Parathyroid adenoma (tissue), 2 donors: ENCODE measurements around the gene FOXA3.
"Not testable (repeated sequence)": the region's sequence is repeated elsewhere in the genome, so short reads cannot be mapped to it uniquely, and the experiment has no call there.

ENCODE experiments used
- H2AFZ ChIP-seq: fragments of 300-600 bp; sonication (generic); one replicate; pipeline ENCODE4 v1.7.0; 2017; ENCODE audit warnings: antibody characterized with exemption, mild to moderate bottlenecking
- H3K27ac ChIP-seq: fragments of 300-600 bp; sonication (generic); one replicate; pipeline ENCODE4 v1.7.0; 2017
- H3K27me3 ChIP-seq: fragments of 300-600 bp; sonication (generic); one replicate; pipeline ENCODE4 v1.7.0; 2017; ENCODE audit warnings: low read length; ENCODE audit not compliant: control insufficient read depth, insufficient read depth
- H3K36me3 ChIP-seq: fragments of 300-600 bp; sonication (generic); one replicate; pipeline ENCODE4 v1.7.0; 2017; ENCODE audit warnings: low read length; ENCODE audit not compliant: control insufficient read depth, insufficient read depth
- H3K4me1 ChIP-seq: fragments of 300-600 bp; sonication (generic); one replicate; pipeline ENCODE4 v1.7.0; 2017; ENCODE audit warnings: control low read depth
- H3K4me2 ChIP-seq: fragments of 300-600 bp; sonication (generic); one replicate; pipeline ENCODE4 v1.7.0; 2017; ENCODE audit warnings: low read length
- H3K4me3 ChIP-seq: fragments of 300-600 bp; sonication (generic); one replicate; pipeline ENCODE4 v1.7.0; 2017; ENCODE audit warnings: low read depth, low read length
- H3K79me2 ChIP-seq: fragments of 300-600 bp; sonication (generic); one replicate; pipeline ENCODE4 v1.7.0; 2017; ENCODE audit warnings: control low read depth
- H3K9ac ChIP-seq: fragments of 300-600 bp; sonication (generic); one replicate; pipeline ENCODE4 v1.7.0; 2017; ENCODE audit warnings: mild to moderate bottlenecking
- H3K9me3 ChIP-seq: fragments of 300-600 bp; sonication (generic); one replicate; pipeline ENCODE4 v1.7.0; 2017; ENCODE audit warnings: low read length; ENCODE audit not compliant: control insufficient read depth
- CTCF ChIP-seq: fragments of 300-600 bp; sonication (generic); IDR thresholded peaks from one replicate; pipeline ENCODE4 v1.7.0; 2017; ENCODE audit warnings: antibody characterized with exemption, mild to moderate bottlenecking
- donor health status: primary hyperparathyroidism.

The FOXA3 gene

GRCh38 chr19:45887200-45887710, 23.1 kb downstream of the FOXA3 start:
- H3K9me3 ChIP-seq, result no peaks in the 10 kb centered on the region
- H3K9ac ChIP-seq, result peak overlapping the region; percentile 82
- H3K36me3 ChIP-seq, result no peaks in the 10 kb centered on the region
- H3K4me3 ChIP-seq, result peak overlapping the region; percentile 66
- no peaks in the 10 kb centered on the region for H3K27me3 ChIP-seq
- peak overlapping the region; percentile 94 for H2AFZ ChIP-seq
- TF ChIP-seq CTCF, result no peak
- H3K4me1 ChIP-seq, result peaks cover 9% of the 10 kb centered on the region
- H3K4me2 ChIP-seq, result peak overlapping the region; percentile 99
- peak overlapping the region; percentile 93 for H3K27ac ChIP-seq
- peaks cover 2% of the 10 kb centered on the region for H3K79me2 ChIP-seq

GRCh38 chr19:45889210-45889885, 25.2 kb downstream of the FOXA3 start:
- Histone ChIP-seq H3K4me3 (no peak overlapping the region), H3K9ac (no peak overlapping the region), H3K4me2 (no peak overlapping the region), H3K27ac (no peak overlapping the region), H3K36me3 (no peaks in the 10 kb centered on the region), H3K4me1 (no peaks in the 10 kb centered on the region), H2AFZ (no peak overlapping the region), H3K27me3 (no peaks in the 10 kb centered on the region), H3K79me2 (no peaks in the 10 kb centered on the region), H3K9me3 (no peaks in the 10 kb centered on the region)
- no peak for TF ChIP-seq CTCF

GRCh38 chr19:45890877-45891276, 26.8 kb downstream of the FOXA3 start:
- no peaks in the 10 kb centered on the region for H3K9me3 ChIP-seq
- no peak overlapping the region for H2AFZ ChIP-seq
- no peak overlapping the region for H3K4me3 ChIP-seq
- H3K9ac ChIP-seq, result no peak overlapping the region
- no peak overlapping the region for H3K27ac ChIP-seq
- H3K4me2 ChIP-seq, result no peak overlapping the region
- H3K79me2 ChIP-seq, result no peaks in the 10 kb centered on the region
- H3K27me3 ChIP-seq, result no peaks in the 10 kb centered on the region
- H3K36me3 ChIP-seq, result no peaks in the 10 kb centered on the region
- no peak for TF ChIP-seq CTCF
- no peaks in the 10 kb centered on the region for H3K4me1 ChIP-seq

- no peak for TF ChIP-seq CTCF
- H3K9ac ChIP-seq, result no peak overlapping the region
- H3K4me2 ChIP-seq, result no peak overlapping the region
- no peak overlapping the region for H3K27ac ChIP-seq
- H3K27me3 ChIP-seq, result no peaks in the 10 kb centered on the region
- no peaks in the 10 kb centered on the region for H3K36me3 ChIP-seq
- H3K4me1 ChIP-seq, result peaks cover 2% of the 10 kb centered on the region
- no peaks in the 10 kb centered on the region for H3K79me2 ChIP-seq
- no peak overlapping the region for H2AFZ ChIP-seq
- no peak overlapping the region for H3K4me3 ChIP-seq
- no peaks in the 10 kb centered on the region for H3K9me3 ChIP-seq
These were observed 31.4 kb downstream of the FOXA3 start for GRCh38 chr19:45895519-45895972.

GRCh38 chr19:45895983-45896599, 32.0 kb downstream of the FOXA3 start:
- H3K27me3 ChIP-seq, H3K9ac ChIP-seq, H3K79me2 ChIP-seq, H3K36me3 ChIP-seq, H3K4me2 ChIP-seq, H3K9me3 ChIP-seq, H2AFZ ChIP-seq, H3K4me1 ChIP-seq, H3K27ac ChIP-seq, H3K4me3 ChIP-seq: not testable (repeated sequence)
